ENCODE results near the gene DSCAM. TPM values are rescaled to one million over a fixed set of nuclear protein-coding genes. Genes with fewer than 3 reads are reported as not detected.

DSCAM gene
- total and polyA plus RNA-seq, 2 donors (not counting 1 experiment from before 2014, with no cell fraction given) = not detected

GRCh38 chr21:40672602-40673001 is 174.4 kb downstream of the DSCAM start:
- TF ChIP-seq, protein P1, sequence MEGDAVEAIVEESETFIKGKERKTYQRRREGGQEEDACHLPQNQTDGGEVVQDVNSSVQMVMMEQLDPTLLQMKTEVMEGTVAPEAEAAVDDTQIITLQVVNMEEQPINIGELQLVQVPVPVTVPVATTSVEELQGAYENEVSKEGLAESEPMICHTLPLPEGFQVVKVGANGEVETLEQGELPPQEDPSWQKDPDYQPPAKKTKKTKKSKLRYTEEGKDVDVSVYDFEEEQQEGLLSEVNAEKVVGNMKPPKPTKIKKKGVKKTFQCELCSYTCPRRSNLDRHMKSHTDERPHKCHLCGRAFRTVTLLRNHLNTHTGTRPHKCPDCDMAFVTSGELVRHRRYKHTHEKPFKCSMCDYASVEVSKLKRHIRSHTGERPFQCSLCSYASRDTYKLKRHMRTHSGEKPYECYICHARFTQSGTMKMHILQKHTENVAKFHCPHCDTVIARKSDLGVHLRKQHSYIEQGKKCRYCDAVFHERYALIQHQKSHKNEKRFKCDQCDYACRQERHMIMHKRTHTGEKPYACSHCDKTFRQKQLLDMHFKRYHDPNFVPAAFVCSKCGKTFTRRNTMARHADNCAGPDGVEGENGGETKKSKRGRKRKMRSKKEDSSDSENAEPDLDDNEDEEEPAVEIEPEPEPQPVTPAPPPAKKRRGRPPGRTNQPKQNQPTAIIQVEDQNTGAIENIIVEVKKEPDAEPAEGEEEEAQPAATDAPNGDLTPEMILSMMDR (IDR thresholded peaks at IDR 0.05) = no peak
- TF ChIP-seq EZH2 (IDR thresholded peaks at IDR 0.05; ENCODE audit: borderline replicate concordance, insufficient read depth, low read depth, low read length, poor library complexity, severe bottlenecking) = no peak
- Mint-ChIP-seq H3K9me3 (ENCODE audit: insufficient read depth) (no peaks in the 10 kb centered on the region), H3K4me1 (no peaks in the 10 kb centered on the region), H3K27me3 (no peaks in the 10 kb centered on the region), H3K4me3 (no peak overlapping the region), H3K27ac (no peak overlapping the region)
- 100% methylated on average over 1 of the region's 2 CpGs for WGBS (ENCODE audit: insufficient coverage)
- Histone ChIP-seq H3K4me3 (ENCODE audit: control extremely low read depth in 1 of 5, extremely low read depth in 1 of 5, insufficient read depth in 1 of 5, low read depth in 2 of 5, low read length in 4 of 5) (no peak overlapping the region), H4K20me1 (ENCODE audit: control insufficient read depth, insufficient read depth, low read length, poor library complexity, severe bottlenecking) (no peaks in the 10 kb centered on the region), H3K4me2 (replicated peaks; ENCODE audit: low read depth, low read length, poor library complexity, severe bottlenecking) (no peak overlapping the region), H3K9me3 (ENCODE audit: control extremely low read depth in 1 of 3, control insufficient read depth in 2 of 3, insufficient read depth in 1 of 3, low read length in 2 of 3) (no peaks in the 10 kb centered on the region), H3K9ac (ENCODE audit: low read length) (no peak overlapping the region), H3K79me2 (ENCODE audit: control insufficient read depth, insufficient read depth, low read length) (no peaks in the 10 kb centered on the region), H3K27me3 (replicated peaks in 1 of 4; ENCODE audit: control extremely low read depth in 1 of 4, control insufficient read depth in 3 of 4, insufficient read depth in 4 of 4, low read length in 3 of 4) (no peaks in the 10 kb centered on the region), H3K27ac (ENCODE audit: low read length in 2 of 2) (no peak overlapping the region), H3K4me1 (ENCODE audit: control insufficient read depth in 2 of 2, insufficient read depth in 2 of 2, low read length in 2 of 2) (no peaks in the 10 kb centered on the region), H3K36me3 (replicated peaks in 1 of 2; ENCODE audit: control extremely low read depth in 1 of 2, control insufficient read depth in 1 of 2, extremely low read depth in 1 of 2, insufficient read depth in 2 of 2, low read length in 1 of 2) (no peaks in the 10 kb centered on the region), H2AFZ (ENCODE audit: insufficient read depth, low read depth, low read length, poor library complexity, severe bottlenecking) (no peak overlapping the region)
- DNase-seq = no peak
- CTCF ChIA-PET = no interaction called here
- no peak for ATAC-seq (ENCODE audit: low read depth)
- intact Hi-C loops (cut with micrococcal nuclease) = no loop called here
- POLR2A ChIA-PET = no interaction called here

DNA sequence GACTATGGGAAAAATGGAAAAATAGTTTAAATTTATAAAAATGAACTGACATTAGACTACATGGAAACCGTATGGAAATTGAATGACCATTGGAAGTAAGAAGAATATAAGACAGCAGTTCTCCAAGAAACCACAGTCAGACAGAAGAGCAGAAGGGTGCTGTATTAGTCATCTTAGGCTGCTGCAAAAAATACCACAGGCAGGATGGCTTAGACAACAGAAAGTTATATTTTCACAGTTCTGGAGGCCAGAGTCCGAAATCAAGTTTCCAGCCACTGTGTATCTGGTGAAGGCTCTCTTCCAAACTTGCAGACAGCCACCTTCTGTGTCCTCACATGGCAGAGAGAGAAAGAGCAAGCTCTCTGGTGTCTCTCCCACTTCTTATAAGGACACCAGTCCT is 175.2 kb downstream of the DSCAM start:
- Mint-ChIP-seq H3K9me3 (ENCODE audit: insufficient read depth) (no peaks in the 10 kb centered on the region), H3K4me3 (no peak overlapping the region), H3K27me3 (no peaks in the 10 kb centered on the region), H3K27ac (no peak overlapping the region), H3K4me1 (no peaks in the 10 kb centered on the region)
- whole genome bisulfite sequencing (ENCODE audit: insufficient coverage) = 83% methylated on average over 1 of the region's 2 CpGs
- Histone ChIP-seq H3K27me3 (replicated peaks in 1 of 4; ENCODE audit: control extremely low read depth in 1 of 4, control insufficient read depth in 3 of 4, insufficient read depth in 4 of 4, low read length in 3 of 4) (no peaks in the 10 kb centered on the region), H3K4me3 (ENCODE audit: control extremely low read depth in 1 of 5, extremely low read depth in 1 of 5, insufficient read depth in 1 of 5, low read depth in 2 of 5, low read length in 4 of 5) (no peak overlapping the region), H3K4me1 (ENCODE audit: control insufficient read depth in 2 of 2, insufficient read depth in 2 of 2, low read length in 2 of 2) (no peaks in the 10 kb centered on the region), H3K9ac (ENCODE audit: low read length) (no peak overlapping the region), H3K9me3 (ENCODE audit: control extremely low read depth in 1 of 3, control insufficient read depth in 2 of 3, insufficient read depth in 1 of 3, low read length in 2 of 3) (no peaks in the 10 kb centered on the region), H4K20me1 (ENCODE audit: control insufficient read depth, insufficient read depth, low read length, poor library complexity, severe bottlenecking) (no peaks in the 10 kb centered on the region), H3K4me2 (replicated peaks; ENCODE audit: low read depth, low read length, poor library complexity, severe bottlenecking) (no peak overlapping the region), H3K27ac (ENCODE audit: low read length in 2 of 2) (no peak overlapping the region), H2AFZ (ENCODE audit: insufficient read depth, low read depth, low read length, poor library complexity, severe bottlenecking) (no peak overlapping the region), H3K79me2 (ENCODE audit: control insufficient read depth, insufficient read depth, low read length) (no peaks in the 10 kb centered on the region), H3K36me3 (replicated peaks in 1 of 2; ENCODE audit: control extremely low read depth in 1 of 2, control insufficient read depth in 1 of 2, extremely low read depth in 1 of 2, insufficient read depth in 2 of 2, low read length in 1 of 2) (no peaks in the 10 kb centered on the region)
- ChIA-PET CTCF (no interaction called here), POLR2A (no interaction called here)
- DNase-seq (no peak), ATAC-seq (ENCODE audit: low read depth) (no peak)
- intact Hi-C loops (cut with micrococcal nuclease) = no loop called here
- TF ChIP-seq, protein P1 (IDR thresholded peaks at IDR 0.05) = no peak
- no peak for TF ChIP-seq EZH2 (IDR thresholded peaks at IDR 0.05; ENCODE audit: borderline replicate concordance, insufficient read depth, low read depth, low read length, poor library complexity, severe bottlenecking)
